Tibial nerve (tissue), 4 donors: Measurements from ENCODE around the gene KATNIP. TPM values are rescaled to one million over a fixed set of nuclear protein-coding genes. Genes with fewer than 3 reads are reported as not detected.

Experiments
- DNase-seq, 2 donors: peaks; one replicate each; pipeline ENCODE4 v3.0.0-alpha.2; 2019; ENCODE audit warnings: low spot score in 2 of 2
- H3K27ac ChIP-seq, 4 donors: fragments of 200-600 bp; sonication (generic) in 3 of 4; one replicate each; pipeline ENCODE4 v1.5.1; 2017 to 2019; ENCODE audit warnings: mild to moderate bottlenecking in 1 of 4
- H3K27me3 ChIP-seq, 2 donors: fragments of 200-600 bp; sonication (generic) in 1 of 2; one replicate each; pipeline versions ENCODE4 v1.5.1 to v1.6.0; 2017 to 2019
- H3K36me3 ChIP-seq, 3 donors: fragments of 200-600 bp; sonication (generic); one replicate each; pipeline ENCODE4 v1.5.1; 2018 to 2019
- H3K4me1 ChIP-seq, 4 donors: fragments of 200-600 bp; sonication (generic) in 3 of 4; one replicate each; pipeline ENCODE4 v1.5.1; 2017 to 2019
- H3K4me3 ChIP-seq, 4 donors: fragments of 200-600 bp; sonication (generic) in 3 of 4; one replicate each; pipeline ENCODE4 v1.5.1; 2017 to 2019; ENCODE audit warnings: mild to moderate bottlenecking in 1 of 4, moderate library complexity in 1 of 4
- H3K9me3 ChIP-seq, 4 donors: fragments of 200-600 bp; sonication (generic) in 3 of 4; one replicate each; pipeline ENCODE4 v1.5.1; 2017 to 2019
- EP300 ChIP-seq, 2 donors: sonication (generic); formaldehyde crosslinking; IDR thresholded peaks; one replicate each; pipeline ENCODE4 v1.6.1; 2017; ENCODE audit warnings: antibody characterized with exemption in 2 of 2, mild to moderate bottlenecking in 1 of 2
- POLR2A ChIP-seq, 2 donors: fragments of 450-650 bp; IDR thresholded peaks; one replicate each; pipeline ENCODE4 v1.6.1; 2017; ENCODE audit warnings: antibody characterized with exemption in 2 of 2, mild to moderate bottlenecking in 2 of 2, moderate library complexity in 2 of 2
- WGBS, 2 donors: methylation state at CpG; one replicate each; pipeline ENCODE4 v1.1.5; 2018; 5-methylcytosine and 5-hydroxymethylcytosine counted together
- total RNA-seq, 4 donors: library from RNA; depleted of rRNA; stranded (reverse); fragments of >200 nt; gene quantifications; one replicate each; pipeline ENCODE4 v1.1.0, GENCODE V29; 2016
- TF ChIP-seq, protein P1 (sequence below), 5 experiments: fragments of 200-600 bp in 3 of 5; fragments of 450-650 bp in 2 of 5; sonication (generic) in 3 of 5; IDR thresholded peaks; one replicate each; pipeline ENCODE4 v1.5.1; 2016 to 2019; ENCODE audit warnings: antibody characterized with exemption in 5 of 5, mild to moderate bottlenecking in 3 of 5, moderate library complexity in 2 of 5

KATNIP gene
- total RNA-seq, 4 donors from 2014 or later = 21.8 to 37.3 (median 26.7) TPM

GRCh38 chr16:27576729-27577128 lies 26.8 kb downstream of the KATNIP start:
- H3K4me3 ChIP-seq = no peak overlapping the region
- no peak overlapping the region for H3K27ac ChIP-seq
- DNase-seq = no peak
- H3K4me1 ChIP-seq = peaks cover 0 to 9% (median 0%) of the 10 kb centered on the region in 4 donors
- 70 to 77% methylated on average over 5 of the region's 5 CpGs for WGBS, 2 donors
- H3K36me3 ChIP-seq = peaks cover 0 to 13% (median 2%) of the 10 kb centered on the region in 3 donors
- H3K9me3 ChIP-seq = no peaks in the 10 kb centered on the region
- H3K27me3 ChIP-seq = no peaks in the 10 kb centered on the region
- TF ChIP-seq, protein P1, sequence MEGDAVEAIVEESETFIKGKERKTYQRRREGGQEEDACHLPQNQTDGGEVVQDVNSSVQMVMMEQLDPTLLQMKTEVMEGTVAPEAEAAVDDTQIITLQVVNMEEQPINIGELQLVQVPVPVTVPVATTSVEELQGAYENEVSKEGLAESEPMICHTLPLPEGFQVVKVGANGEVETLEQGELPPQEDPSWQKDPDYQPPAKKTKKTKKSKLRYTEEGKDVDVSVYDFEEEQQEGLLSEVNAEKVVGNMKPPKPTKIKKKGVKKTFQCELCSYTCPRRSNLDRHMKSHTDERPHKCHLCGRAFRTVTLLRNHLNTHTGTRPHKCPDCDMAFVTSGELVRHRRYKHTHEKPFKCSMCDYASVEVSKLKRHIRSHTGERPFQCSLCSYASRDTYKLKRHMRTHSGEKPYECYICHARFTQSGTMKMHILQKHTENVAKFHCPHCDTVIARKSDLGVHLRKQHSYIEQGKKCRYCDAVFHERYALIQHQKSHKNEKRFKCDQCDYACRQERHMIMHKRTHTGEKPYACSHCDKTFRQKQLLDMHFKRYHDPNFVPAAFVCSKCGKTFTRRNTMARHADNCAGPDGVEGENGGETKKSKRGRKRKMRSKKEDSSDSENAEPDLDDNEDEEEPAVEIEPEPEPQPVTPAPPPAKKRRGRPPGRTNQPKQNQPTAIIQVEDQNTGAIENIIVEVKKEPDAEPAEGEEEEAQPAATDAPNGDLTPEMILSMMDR (IDR thresholded peaks at IDR 0.05) = no peak
- TF ChIP-seq EP300 (IDR thresholded peaks at IDR 0.05) (no peak), POLR2A (IDR thresholded peaks at IDR 0.05) (no peak)

- H3K9me3 ChIP-seq = no peaks in the 10 kb centered on the region
- DNase-seq = no peak
- no peak for TF ChIP-seq POLR2A (IDR thresholded peaks at IDR 0.05)
- TF ChIP-seq, protein P1 (IDR thresholded peaks at IDR 0.05) = no peak
- TF ChIP-seq EP300 (IDR thresholded peaks at IDR 0.05) = no peak
- H3K4me3 ChIP-seq = no peak overlapping the region
- H3K27ac ChIP-seq = no peak overlapping the region
- 70 to 75% methylated on average over 4 of the region's 4 CpGs for WGBS, 2 donors
- H3K4me1 ChIP-seq = no peaks in the 10 kb centered on the region
- H3K27me3 ChIP-seq = no peaks in the 10 kb centered on the region
- peaks cover 0 to 32% (median 6%) of the 10 kb centered on the region in 3 donors for H3K36me3 ChIP-seq
Measured at GRCh38 chr16:27579087-27579980, 29.4 kb downstream of the KATNIP start.

DNA sequence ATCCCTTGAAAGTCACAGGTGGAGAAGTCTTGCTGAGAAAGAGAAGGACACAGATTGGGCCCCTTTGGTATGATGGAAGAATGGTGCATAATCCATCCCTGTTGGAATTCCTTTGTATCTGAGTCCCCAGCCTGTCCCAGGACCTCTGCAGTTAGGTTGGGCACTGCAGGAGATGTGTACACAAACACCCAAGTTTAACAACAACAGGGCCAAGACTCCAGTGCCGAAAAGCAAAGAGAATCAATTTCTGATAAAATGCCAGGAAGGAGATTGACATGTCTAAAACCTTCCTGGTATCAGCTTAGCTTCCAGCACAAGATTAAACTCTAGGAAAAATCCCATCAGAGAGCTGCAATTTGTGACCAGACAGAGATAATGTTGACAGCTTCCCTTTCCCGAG lies 32.9 kb downstream of the KATNIP start:
- H3K36me3 ChIP-seq = peaks cover 0 to 40% (median 6%) of the 10 kb centered on the region in 3 donors
- H3K9me3 ChIP-seq = no peaks in the 10 kb centered on the region
- no peak for TF ChIP-seq EP300 (IDR thresholded peaks at IDR 0.05)
- TF ChIP-seq, protein P1 (IDR thresholded peaks at IDR 0.05) = no peak
- TF ChIP-seq POLR2A (IDR thresholded peaks at IDR 0.05) = no peak
- H3K27ac ChIP-seq = no peak overlapping the region
- H3K4me1 ChIP-seq = no peaks in the 10 kb centered on the region
- DNase-seq = no peak
- WGBS, 2 donors = 43 to 57% methylated on average over 2 of the region's 2 CpGs
- H3K27me3 ChIP-seq = no peaks in the 10 kb centered on the region
- H3K4me3 ChIP-seq = no peak overlapping the region

GRCh38 chr16:27583634-27584033 lies 33.7 kb downstream of the KATNIP start:
- H3K4me3 ChIP-seq = no peak overlapping the region
- no peaks in the 10 kb centered on the region for H3K9me3 ChIP-seq
- TF ChIP-seq, protein P1 (IDR thresholded peaks at IDR 0.05) = no peak
- no peak for TF ChIP-seq EP300 (IDR thresholded peaks at IDR 0.05)
- TF ChIP-seq POLR2A (IDR thresholded peaks at IDR 0.05) = no peak
- DNase-seq = no peak
- H3K27me3 ChIP-seq = no peaks in the 10 kb centered on the region
- peaks cover 0 to 40% (median 6%) of the 10 kb centered on the region in 3 donors for H3K36me3 ChIP-seq
- no peaks in the 10 kb centered on the region for H3K4me1 ChIP-seq
- 86 to 100% methylated on average over 1 of the region's 1 CpG for WGBS, 2 donors
- no peak overlapping the region for H3K27ac ChIP-seq

GRCh38 chr16:27585200-27585599 lies 35.3 kb downstream of the KATNIP start:
- Histone ChIP-seq H3K36me3 (peaks cover 0 to 50% (median 6%) of the 10 kb centered on the region in 3 donors), H3K9me3 (peaks cover 0 to 10% (median 0%) of the 10 kb centered on the region in 4 donors), H3K27me3 (no peaks in the 10 kb centered on the region), H3K4me3 (no peak overlapping the region), H3K4me1 (no peaks in the 10 kb centered on the region), H3K27ac (no peak overlapping the region)
- no peak for TF ChIP-seq POLR2A (IDR thresholded peaks at IDR 0.05)
- TF ChIP-seq EP300 (IDR thresholded peaks at IDR 0.05) = no peak
- TF ChIP-seq, protein P1 (IDR thresholded peaks at IDR 0.05) = no peak
- no peak for DNase-seq
- WGBS, 2 donors = 93 to 94% methylated on average over 5 of the region's 5 CpGs
